ENCODE data around the gene SH3YL1.
A peak's percentile ranks its signal among the peaks of the same experiment; 100 is the strongest.

SH3YL1 gene

GRCh38 chr2:238431-238830 lies 25.4 kb downstream of the SH3YL1 start:
- no peaks in the 10 kb centered on the region for H3K27me3 ChIP-seq (ENCODE audit: control insufficient read depth in 1 of 2, insufficient read depth in 1 of 2, low read length in 2 of 2)
- H3K4me1 ChIP-seq (ENCODE audit: control insufficient read depth, insufficient read depth, low read depth, low read length), result no peaks in the 10 kb centered on the region
- H3K4me3 ChIP-seq (ENCODE audit: insufficient read depth in 1 of 2, low read depth in 1 of 2, low read length in 2 of 2), result no peak overlapping the region
- H3K9ac ChIP-seq (ENCODE audit: low read length), result no peak overlapping the region
- H2BK12ac ChIP-seq (ENCODE audit: low read length in 2 of 2), result no peak overlapping the region
- H2BK120ac ChIP-seq (ENCODE audit: low read depth, low read length), result no peak overlapping the region
- peaks cover 2% of the 10 kb centered on the region for H3K79me1 ChIP-seq (replicated peaks; ENCODE audit: low read length, poor library complexity, severe bottlenecking)
- no peak overlapping the region for H3K4ac ChIP-seq (ENCODE audit: low read depth in 1 of 2, low read length in 2 of 2)
- peaks cover 8 to 39% of the 10 kb centered on the region in 2 experiments for H3K36me3 ChIP-seq (ENCODE audit: control insufficient read depth in 1 of 2, insufficient read depth in 2 of 2, low read depth in 1 of 2, low read length in 2 of 2)
- DNase-seq, result no peak
- no peak overlapping the region for H3K14ac ChIP-seq (ENCODE audit: low read length in 2 of 2)
- H2BK5ac ChIP-seq (ENCODE audit: low read depth, low read length, poor library complexity, severe bottlenecking), result no peak overlapping the region
- no peak overlapping the region for H2AK5ac ChIP-seq (ENCODE audit: low read length, severe bottlenecking)
- H4K91ac ChIP-seq (ENCODE audit: low read length), result no peak overlapping the region
- no peak overlapping the region for H2AFZ ChIP-seq (ENCODE audit: low read depth, low read length)
- no peak overlapping the region for H3K4me2 ChIP-seq (ENCODE audit: low read length, poor library complexity, severe bottlenecking)
- no peak overlapping the region for H3K18ac ChIP-seq (ENCODE audit: low read depth in 1 of 2, low read length in 2 of 2)
- no peaks in the 10 kb centered on the region for H3K9me3 ChIP-seq (ENCODE audit: control insufficient read depth, low read length)
- WGBS, result 68% methylated on average over 3 of the region's 3 CpGs
- H3K23ac ChIP-seq (ENCODE audit: low read length in 2 of 2), result no peak overlapping the region
- no peak overlapping the region for H4K8ac ChIP-seq (ENCODE audit: low read length)
- no peak overlapping the region for H2BK15ac ChIP-seq (ENCODE audit: low read depth, poor library complexity, severe bottlenecking)
- H3K27ac ChIP-seq (ENCODE audit: low read length, poor library complexity, severe bottlenecking), result no peak overlapping the region

- no peak overlapping the region for H3K14ac ChIP-seq (ENCODE audit: low read length in 2 of 2)
- no peak overlapping the region for H3K27ac ChIP-seq (ENCODE audit: low read length, poor library complexity, severe bottlenecking)
- H3K4ac ChIP-seq (ENCODE audit: low read depth in 1 of 2, low read length in 2 of 2), result no peak overlapping the region
- H3K9me3 ChIP-seq (ENCODE audit: control insufficient read depth, low read length), result no peaks in the 10 kb centered on the region
- H2AK5ac ChIP-seq (ENCODE audit: low read length, severe bottlenecking), result no peak overlapping the region
- H2BK15ac ChIP-seq (ENCODE audit: low read depth, poor library complexity, severe bottlenecking), result no peak overlapping the region
- no peak overlapping the region for H3K18ac ChIP-seq (ENCODE audit: low read depth in 1 of 2, low read length in 2 of 2)
- H3K27me3 ChIP-seq (ENCODE audit: control insufficient read depth in 1 of 2, insufficient read depth in 1 of 2, low read length in 2 of 2), result no peaks in the 10 kb centered on the region
- H4K8ac ChIP-seq (ENCODE audit: low read length), result no peak overlapping the region
- H4K91ac ChIP-seq (ENCODE audit: low read length), result no peak overlapping the region
- H2BK5ac ChIP-seq (ENCODE audit: low read depth, low read length, poor library complexity, severe bottlenecking), result no peak overlapping the region
- H2BK120ac ChIP-seq (ENCODE audit: low read depth, low read length), result no peak overlapping the region
- H3K9ac ChIP-seq (ENCODE audit: low read length), result no peak overlapping the region
- H2BK12ac ChIP-seq (ENCODE audit: low read length in 2 of 2), result peak overlapping the region in 1 of 2 experiments; percentile 73
- no peak overlapping the region for H3K4me3 ChIP-seq (ENCODE audit: insufficient read depth in 1 of 2, low read depth in 1 of 2, low read length in 2 of 2)
- WGBS, result 82% methylated on average over 4 of the region's 6 CpGs
- H2AFZ ChIP-seq (ENCODE audit: low read depth, low read length), result no peak overlapping the region
- DNase-seq, result no peak
- no peak overlapping the region for H3K4me2 ChIP-seq (ENCODE audit: low read length, poor library complexity, severe bottlenecking)
- H3K79me1 ChIP-seq (replicated peaks; ENCODE audit: low read length, poor library complexity, severe bottlenecking), result peaks cover 2% of the 10 kb centered on the region
- H3K4me1 ChIP-seq (ENCODE audit: control insufficient read depth, insufficient read depth, low read depth, low read length), result no peaks in the 10 kb centered on the region
- H3K23ac ChIP-seq (ENCODE audit: low read length in 2 of 2), result no peak overlapping the region
- peaks cover 8 to 34% of the 10 kb centered on the region in 2 experiments for H3K36me3 ChIP-seq (ENCODE audit: control insufficient read depth in 1 of 2, insufficient read depth in 2 of 2, low read depth in 1 of 2, low read length in 2 of 2)
Measured at GRCh38 chr2:237878-238277, 26.0 kb downstream of the SH3YL1 start.

- no peak overlapping the region for H3K14ac ChIP-seq (ENCODE audit: low read length in 2 of 2)
- WGBS, result 91% methylated on average over 4 of the region's 6 CpGs
- H3K4me2 ChIP-seq (ENCODE audit: low read length, poor library complexity, severe bottlenecking), result no peak overlapping the region
- H3K4me3 ChIP-seq (ENCODE audit: insufficient read depth in 1 of 2, low read depth in 1 of 2, low read length in 2 of 2), result no peak overlapping the region
- no peak overlapping the region for H3K18ac ChIP-seq (ENCODE audit: low read depth in 1 of 2, low read length in 2 of 2)
- H4K91ac ChIP-seq (ENCODE audit: low read length), result no peak overlapping the region
- H2BK12ac ChIP-seq (ENCODE audit: low read length in 2 of 2), result no peak overlapping the region
- H3K9ac ChIP-seq (ENCODE audit: low read length), result no peak overlapping the region
- H3K79me1 ChIP-seq (replicated peaks; ENCODE audit: low read length, poor library complexity, severe bottlenecking), result peaks cover 2% of the 10 kb centered on the region
- H3K27me3 ChIP-seq (ENCODE audit: control insufficient read depth in 1 of 2, insufficient read depth in 1 of 2, low read length in 2 of 2), result no peaks in the 10 kb centered on the region
- no peaks in the 10 kb centered on the region for H3K4me1 ChIP-seq (ENCODE audit: control insufficient read depth, insufficient read depth, low read depth, low read length)
- no peak overlapping the region for H3K4ac ChIP-seq (ENCODE audit: low read depth in 1 of 2, low read length in 2 of 2)
- no peaks in the 10 kb centered on the region for H3K9me3 ChIP-seq (ENCODE audit: control insufficient read depth, low read length)
- H4K8ac ChIP-seq (ENCODE audit: low read length), result no peak overlapping the region
- no peak overlapping the region for H3K23ac ChIP-seq (ENCODE audit: low read length in 2 of 2)
- H2BK15ac ChIP-seq (ENCODE audit: low read depth, poor library complexity, severe bottlenecking), result no peak overlapping the region
- H2BK120ac ChIP-seq (ENCODE audit: low read depth, low read length), result no peak overlapping the region
- no peak for DNase-seq
- no peak overlapping the region for H2AK5ac ChIP-seq (ENCODE audit: low read length, severe bottlenecking)
- H3K36me3 ChIP-seq (ENCODE audit: control insufficient read depth in 1 of 2, insufficient read depth in 2 of 2, low read depth in 1 of 2, low read length in 2 of 2), result peaks cover 8 to 31% of the 10 kb centered on the region in 2 experiments
- H3K27ac ChIP-seq (ENCODE audit: low read length, poor library complexity, severe bottlenecking), result no peak overlapping the region
- H2BK5ac ChIP-seq (ENCODE audit: low read depth, low read length, poor library complexity, severe bottlenecking), result no peak overlapping the region
- H2AFZ ChIP-seq (ENCODE audit: low read depth, low read length), result no peak overlapping the region
Measured at GRCh38 chr2:236993-237539, 26.8 kb downstream of the SH3YL1 start.

GRCh38 chr2:234421-234820 lies 29.4 kb downstream of the SH3YL1 start:
- no peak overlapping the region for H3K14ac ChIP-seq (ENCODE audit: low read length in 2 of 2)
- WGBS, result 92% methylated on average over 4 of the region's 4 CpGs
- H2AFZ ChIP-seq (ENCODE audit: low read depth, low read length), result no peak overlapping the region
- H3K9me3 ChIP-seq (ENCODE audit: control insufficient read depth, low read length), result no peaks in the 10 kb centered on the region
- H3K36me3 ChIP-seq (ENCODE audit: control insufficient read depth in 1 of 2, insufficient read depth in 2 of 2, low read depth in 1 of 2, low read length in 2 of 2), result peaks cover 7 to 39% of the 10 kb centered on the region in 2 experiments
- no peak overlapping the region for H3K4me3 ChIP-seq (ENCODE audit: insufficient read depth in 1 of 2, low read depth in 1 of 2, low read length in 2 of 2)
- no peaks in the 10 kb centered on the region for H3K79me1 ChIP-seq (replicated peaks; ENCODE audit: low read length, poor library complexity, severe bottlenecking)
- no peak overlapping the region for H2BK5ac ChIP-seq (ENCODE audit: low read depth, low read length, poor library complexity, severe bottlenecking)
- no peak overlapping the region for H3K4ac ChIP-seq (ENCODE audit: low read depth in 1 of 2, low read length in 2 of 2)
- H3K18ac ChIP-seq (ENCODE audit: low read depth in 1 of 2, low read length in 2 of 2), result no peak overlapping the region
- H3K23ac ChIP-seq (ENCODE audit: low read length in 2 of 2), result no peak overlapping the region
- no peak for DNase-seq
- no peak overlapping the region for H3K9ac ChIP-seq (ENCODE audit: low read length)
- H3K27ac ChIP-seq (ENCODE audit: low read length, poor library complexity, severe bottlenecking), result no peak overlapping the region
- no peak overlapping the region for H4K8ac ChIP-seq (ENCODE audit: low read length)
- H2BK15ac ChIP-seq (ENCODE audit: low read depth, poor library complexity, severe bottlenecking), result no peak overlapping the region
- no peak overlapping the region for H4K91ac ChIP-seq (ENCODE audit: low read length)
- H3K4me1 ChIP-seq (ENCODE audit: control insufficient read depth, insufficient read depth, low read depth, low read length), result no peaks in the 10 kb centered on the region
- no peak overlapping the region for H2AK5ac ChIP-seq (ENCODE audit: low read length, severe bottlenecking)
- H3K4me2 ChIP-seq (ENCODE audit: low read length, poor library complexity, severe bottlenecking), result no peak overlapping the region
- no peak overlapping the region for H2BK12ac ChIP-seq (ENCODE audit: low read length in 2 of 2)
- H2BK120ac ChIP-seq (ENCODE audit: low read depth, low read length), result no peak overlapping the region
- H3K27me3 ChIP-seq (ENCODE audit: control insufficient read depth in 1 of 2, insufficient read depth in 1 of 2, low read length in 2 of 2), result no peaks in the 10 kb centered on the region
